Pancreas (tissue), 10 donors: ENCODE measurements around the gene CCDC184. TPM values are rescaled to one million over a fixed set of nuclear protein-coding genes. Genes with fewer than 3 reads are reported as not detected.

Experiments used
- ATAC-seq, 4 donors: fragments of 200-7000 bp; cut with Tn5 transposase; one replicate each; pipeline versions ENCODE4 v1.8.0 to v1.9.1; 2020; ENCODE audit warnings: mild to moderate bottlenecking in 4 of 4, moderate library complexity in 4 of 4
- DNase-seq, 6 donors: peaks; one replicate each; pipeline ENCODE4 v3.0.0-alpha.2; 2020
- FAIRE-seq: peaks from 2 replicates; lab custom pipeline; 2012; peaks lifted over from hg19 to GRCh38; lab: Jason Lieb, UNC
- H3K27ac ChIP-seq, 4 donors: fragments of 200-600 bp; sonication (generic); 1 replicate in 3 of 4; 2 replicates in 1 of 4; pipeline versions ENCODE4 v1.5.0 to v1.8.0; 2020
- H3K27me3 ChIP-seq, 4 donors: fragments of 200-600 bp; one replicate each; pipeline ENCODE4 v1.8.0; 2021
- H3K36me3 ChIP-seq, 3 donors: fragments of 200-600 bp; sonication (generic) in 1 of 3; one replicate each; pipeline versions ENCODE4 v1.5.0 to v1.8.0; 2020 to 2021
- H3K4me1 ChIP-seq, 3 donors: fragments of 200-600 bp; one replicate each; pipeline ENCODE4 v1.8.0; 2021
- H3K4me3 ChIP-seq, 4 donors: fragments of 200-600 bp; sonication (generic) in 2 of 4; one replicate each; pipeline versions ENCODE4 v1.5.0 to v1.8.0; 2020 to 2021
- H3K9me3 ChIP-seq, 4 donors: fragments of 200-600 bp; one replicate each; pipeline ENCODE4 v1.8.0; 2021
- CTCF ChIP-seq, 4 donors: fragments of 200-600 bp; sonication (generic) in 3 of 4; IDR thresholded peaks; one replicate each; pipeline versions ENCODE4 v1.5.0 to v1.8.0; 2021; ENCODE audit warnings: antibody characterized with exemption in 4 of 4
- WGBS, 2 donors: extraction: QIAGEN DNeasy Blood & Tissue Kit; methylation state at CpG; one replicate each; pipeline ENCODE4 v1.1.7; 2013; 5-methylcytosine and 5-hydroxymethylcytosine counted together
- intact Hi-C, 3 donors: fragments of 100-400 bp; cut with DNase I; formaldehyde crosslinking; loops; one replicate each; pipeline versions ENCODE4 v1.11.1 to v1.14.2; 2022
- polyA plus RNA-seq, 2 donors: library from polyadenylated mRNA; stranded (reverse); fragments of 200-250 nt; gene quantifications; one replicate each; pipeline ENCODE4 v1.2.3, GENCODE V29; 2013
- total RNA-seq, 6 donors: library from RNA; stranded (reverse); fragmentation: NEBNext Ultra II Directional in 4 of 6; extraction: Animal tissue kit (Norgen Biotek cat#: 25700) in 4 of 6; gene quantifications; one replicate each; pipeline versions ENCODE4 v1.2.1 to v1.2.4, GENCODE V29; 2021 to 2023
- donor health status: healthy with polysubstance abuse.
- donor health status: DM: no; HTN: no; CAD: no; lungs with moderate emphysema.
- donor health status: DM: no; HTN: no; CAD: no.
- donor health status: control.
- donor health status: control.
- donor health status: Bipolar disorder and iron deficiency.
- donor health status: DM: yes; HTN: yes; CAD: no.
- donor health status: DM: no; HTN: no; CAD: no.
- donor health status: DM: no; HTN: no; CAD: no.
- donor health status: DM: yes; HTN: yes; CAD: no.

The CCDC184 gene
- total and polyA plus RNA-seq, 8 donors, result 0.16 to 3.1 (median 0.52) TPM

- Histone ChIP-seq H3K4me1 (peaks cover 0 to 9% (median 4%) of the 10 kb centered on the region in 3 donors), H3K4me3 (no peak overlapping the region), H3K9me3 (no peaks in the 10 kb centered on the region), H3K27me3 (no peaks in the 10 kb centered on the region), H3K27ac (no peak overlapping the region), H3K36me3 (no peaks in the 10 kb centered on the region)
- FAIRE-seq (no peak), ATAC-seq (no peak), DNase-seq (no peak)
- intact Hi-C loops, result no loop called here
- no peak for TF ChIP-seq CTCF (IDR thresholded peaks at IDR 0.05)
- 49 to 51% methylated on average over 1 of the region's 1 CpG for WGBS, 2 donors
These were observed 11.4 kb downstream of the CCDC184 start for GRCh38 chr12:48194799-48195201.

- 0% methylated on average over 10 of the region's 10 CpGs for WGBS, 2 donors
- TF ChIP-seq CTCF (IDR thresholded peaks at IDR 0.05), result peak in 2 of 4 donors; percentile 12 to 18
- ATAC-seq (peak; percentile 59 to 68 (median 60)), FAIRE-seq (no peak), DNase-seq (no peak)
- Histone ChIP-seq H3K4me1 (peaks cover 0 to 9% (median 4%) of the 10 kb centered on the region in 3 donors), H3K27me3 (no peaks in the 10 kb centered on the region), H3K4me3 (peak overlapping the region; percentile 24 to 74 (median 46)), H3K9me3 (no peaks in the 10 kb centered on the region), H3K27ac (peak overlapping the region; percentile 75 to 96 (median 94)), H3K36me3 (no peaks in the 10 kb centered on the region)
- intact Hi-C loops, result no loop called here
These were observed 14.1 kb downstream of the CCDC184 start for GRCh38 chr12:48197549-48197970.

GRCh38 chr12:48197971-48198671, 14.7 kb downstream of the CCDC184 start:
- no peak for TF ChIP-seq CTCF (IDR thresholded peaks at IDR 0.05)
- H3K9me3 ChIP-seq, result no peaks in the 10 kb centered on the region
- H3K27ac ChIP-seq, result peak overlapping the region; percentile 75 to 96 (median 94)
- H3K4me1 ChIP-seq, result peaks cover 0 to 9% (median 4%) of the 10 kb centered on the region in 3 donors
- DNase-seq (peak; percentile 95 to 97 (median 95)), FAIRE-seq (peak; percentile 86), ATAC-seq (peak; percentile 98 to 100 (median 99))
- WGBS, 2 donors, result 0 to 1% methylated on average over 39 of the region's 39 CpGs
- intact Hi-C loops, result no loop called here
- peak overlapping the region; percentile 24 to 74 (median 46) for H3K4me3 ChIP-seq
- H3K36me3 ChIP-seq, result no peaks in the 10 kb centered on the region
- H3K27me3 ChIP-seq, result no peaks in the 10 kb centered on the region

- no peaks in the 10 kb centered on the region for H3K36me3 ChIP-seq
- ATAC-seq (peak; percentile 21 to 52 (median 39)), FAIRE-seq (no peak), DNase-seq (peak; percentile 17 to 69 (median 41))
- TF ChIP-seq CTCF (IDR thresholded peaks at IDR 0.05), result no peak
- peak overlapping the region; percentile 75 to 96 (median 94) for H3K27ac ChIP-seq
- peak overlapping the region; percentile 24 to 74 (median 46) for H3K4me3 ChIP-seq
- H3K4me1 ChIP-seq, result peaks cover 0 to 9% (median 0%) of the 10 kb centered on the region in 3 donors
- H3K9me3 ChIP-seq, result no peaks in the 10 kb centered on the region
- intact Hi-C loops, result no loop called here
- no peaks in the 10 kb centered on the region for H3K27me3 ChIP-seq
- WGBS, 2 donors, result 9 to 10% methylated on average over 26 of the region's 26 CpGs
These were observed 15.2 kb downstream of the CCDC184 start for GRCh38 chr12:48198672-48198971.

GRCh38 chr12:48198985-48199384, 15.5 kb downstream of the CCDC184 start:
- intact Hi-C loops, result no loop called here
- Histone ChIP-seq H3K27ac (peak overlapping the region; percentile 75 to 96 (median 94)), H3K36me3 (no peaks in the 10 kb centered on the region), H3K4me3 (peak overlapping the region; percentile 24 to 74 (median 46)), H3K4me1 (peaks cover 0 to 9% (median 0%) of the 10 kb centered on the region in 3 donors), H3K9me3 (no peaks in the 10 kb centered on the region), H3K27me3 (no peaks in the 10 kb centered on the region)
- FAIRE-seq (no peak), ATAC-seq (no peak), DNase-seq (no peak)
- TF ChIP-seq CTCF (IDR thresholded peaks at IDR 0.05), result no peak
- WGBS, 2 donors, result 65 to 66% methylated on average over 10 of the region's 10 CpGs
